Fibroblast of skin of back (primary cell): ENCODE data around the gene PLS1.
"Not testable (repeated sequence)": the region's sequence is repeated elsewhere in the genome, so short reads cannot be mapped to it uniquely, and the experiment has no call there.

ENCODE experiments used
- DNase-seq: peaks from one replicate; pipeline ENCODE4 v3.0.0-alpha.2; 2013

PLS1 gene

DNA sequence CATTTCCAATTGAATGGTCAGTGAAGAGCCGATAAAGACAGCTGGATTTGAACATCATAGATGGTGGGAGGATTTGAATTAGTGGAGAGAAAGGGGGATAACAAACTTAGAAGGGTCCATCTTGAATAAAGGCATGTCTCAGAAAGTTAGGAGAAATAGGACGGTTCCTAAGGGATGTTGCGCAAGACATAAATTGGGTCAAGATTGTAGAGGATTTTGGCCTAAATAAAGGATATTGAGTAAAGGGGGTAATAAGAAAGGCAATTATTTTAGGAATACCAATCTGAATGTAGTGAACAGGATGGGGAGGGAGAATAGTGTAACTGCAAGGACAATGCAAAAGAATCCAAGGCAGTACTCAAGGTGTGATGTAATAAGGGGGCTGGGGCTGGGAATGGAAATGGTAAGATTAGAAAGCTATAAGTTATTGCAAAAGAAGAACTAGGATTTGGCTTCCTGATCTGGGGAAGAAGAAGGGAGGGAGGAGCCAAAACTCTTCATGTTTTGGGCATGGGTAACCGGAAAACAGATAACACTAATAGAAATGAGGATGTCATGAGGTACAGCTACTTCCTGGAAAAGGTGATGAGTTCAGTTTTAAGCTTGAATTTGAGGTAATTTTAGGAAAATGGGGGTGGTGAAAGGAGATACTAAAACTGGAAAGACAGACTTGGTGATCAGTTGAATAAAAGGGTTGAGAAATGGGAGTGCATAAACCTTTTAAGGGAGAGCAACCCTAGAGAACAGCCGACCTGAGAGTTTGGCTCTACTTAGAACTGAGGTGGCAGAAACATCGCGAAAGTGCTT lies 110.3 kb downstream of the PLS1 start:
- no peak for DNase-seq

DNA sequence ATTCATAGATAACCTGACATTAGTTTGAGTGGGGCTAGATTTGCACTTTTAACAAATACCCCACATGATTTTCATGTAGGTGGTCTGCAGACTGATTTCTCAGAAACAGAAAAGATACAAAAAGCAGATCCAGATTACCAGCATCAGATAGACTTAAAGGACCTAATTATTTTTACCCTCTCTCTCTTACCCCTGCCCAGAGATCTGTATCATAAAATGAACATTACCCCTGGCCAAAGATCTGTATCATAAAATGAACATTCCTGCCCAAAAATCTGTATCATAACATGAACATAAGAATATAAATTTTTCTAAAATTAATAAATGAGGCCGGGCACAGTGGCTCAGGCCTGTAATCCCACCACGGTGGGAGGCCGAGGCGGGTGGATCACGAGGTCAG lies 113.0 kb downstream of the PLS1 start:
- DNase-seq: no peak

DNA sequence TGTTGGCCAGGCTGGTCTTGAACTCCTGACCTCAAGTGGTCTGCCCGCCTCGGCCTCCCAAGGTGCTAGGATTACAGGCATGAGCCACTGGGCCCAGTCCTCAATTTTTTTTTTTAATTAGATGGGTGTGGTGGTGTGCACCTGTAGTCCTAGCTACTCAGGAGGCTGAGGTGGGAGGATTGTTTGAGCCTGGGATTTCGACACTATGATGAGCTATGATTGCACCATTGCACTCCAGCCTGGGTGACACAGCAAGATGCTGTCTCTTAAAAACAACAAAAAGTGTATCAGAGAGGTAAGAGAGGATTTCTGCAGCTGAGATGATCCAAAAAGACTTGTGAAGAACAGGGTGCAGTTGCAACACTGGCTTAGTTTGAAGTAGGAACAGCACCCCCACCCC lies 118.7 kb downstream of the PLS1 start:
- DNase-seq: not testable (repeated sequence)

DNA sequence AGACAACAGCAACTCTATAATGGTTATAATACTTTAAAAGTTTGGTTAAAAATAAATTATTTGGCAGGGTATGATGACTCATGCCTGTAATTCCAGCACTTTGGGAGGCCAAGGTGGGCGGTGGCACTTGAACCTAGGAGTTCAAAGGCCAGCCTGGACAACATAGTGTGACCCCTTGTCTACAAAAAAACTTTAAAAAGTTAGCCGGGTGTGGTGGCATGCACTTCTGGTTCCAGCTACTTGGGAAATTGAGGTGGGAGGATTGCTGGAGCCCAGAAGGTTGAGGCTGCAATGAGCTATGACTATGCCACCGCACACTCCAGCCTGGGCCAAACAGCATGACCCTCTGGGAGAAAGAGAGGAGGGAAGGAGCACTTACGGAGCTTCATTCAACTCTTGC lies 119.9 kb downstream of the PLS1 start:
- DNase-seq: no peak

DNA sequence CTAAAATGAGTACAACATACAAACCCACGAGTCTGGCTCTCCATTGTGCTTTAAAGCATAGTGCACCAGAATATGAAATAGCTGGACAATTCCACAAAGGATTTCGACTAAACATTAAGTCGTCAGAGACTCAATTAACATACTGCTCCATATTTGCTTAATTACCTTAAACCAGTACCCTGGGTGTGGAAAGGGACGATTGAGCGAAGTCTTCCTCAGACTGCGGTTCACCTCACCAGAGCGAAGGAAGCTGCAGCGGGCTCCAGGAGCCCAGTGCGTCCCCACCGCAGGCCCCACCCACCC lies 127.4 kb downstream of the PLS1 start:
- no peak for DNase-seq

DNA sequence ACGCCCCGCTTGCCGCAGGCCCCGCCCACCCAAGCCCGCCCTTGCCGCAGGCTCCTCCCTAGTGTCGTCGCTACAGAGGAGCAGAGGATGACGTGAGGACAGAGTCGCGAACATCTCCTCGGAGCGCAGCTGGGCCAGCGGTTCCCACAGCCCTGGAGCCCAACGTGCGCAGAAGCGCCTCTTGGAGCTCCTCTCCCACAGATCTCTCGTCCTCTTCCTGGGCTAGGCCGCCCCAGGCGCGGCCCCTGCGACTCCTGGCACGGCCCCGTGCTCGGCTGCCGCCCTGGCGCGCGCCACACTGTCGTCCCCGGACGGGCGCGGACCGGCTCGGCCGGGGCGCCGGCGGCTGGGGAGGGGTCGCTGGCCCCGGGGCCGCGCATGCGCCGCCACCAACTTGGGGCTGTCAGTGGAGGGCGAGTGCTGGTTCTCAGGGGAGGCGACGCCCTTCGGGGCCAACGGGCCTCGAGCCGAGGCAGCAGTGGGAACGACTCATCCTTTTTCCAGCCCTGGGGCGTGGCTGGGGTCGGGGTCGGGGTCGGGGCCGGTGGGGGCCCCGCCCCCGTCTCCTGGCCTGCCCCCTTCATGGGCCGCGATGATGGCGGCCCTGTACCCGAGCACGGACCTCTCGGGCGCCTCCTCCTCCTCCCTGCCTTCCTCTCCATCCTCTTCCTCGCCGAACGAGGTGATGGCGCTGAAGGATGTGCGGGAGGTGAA lies 127.9 kb downstream of the PLS1 start, which contains the start of gene TRPC1:
TSS of gene TRPC1 (plus strand) at position 67 of the 714 bp plus-strand sequence. CDS start at position 593, 526 bp downstream.
- DNase-seq: peak; percentile 89

DNA sequence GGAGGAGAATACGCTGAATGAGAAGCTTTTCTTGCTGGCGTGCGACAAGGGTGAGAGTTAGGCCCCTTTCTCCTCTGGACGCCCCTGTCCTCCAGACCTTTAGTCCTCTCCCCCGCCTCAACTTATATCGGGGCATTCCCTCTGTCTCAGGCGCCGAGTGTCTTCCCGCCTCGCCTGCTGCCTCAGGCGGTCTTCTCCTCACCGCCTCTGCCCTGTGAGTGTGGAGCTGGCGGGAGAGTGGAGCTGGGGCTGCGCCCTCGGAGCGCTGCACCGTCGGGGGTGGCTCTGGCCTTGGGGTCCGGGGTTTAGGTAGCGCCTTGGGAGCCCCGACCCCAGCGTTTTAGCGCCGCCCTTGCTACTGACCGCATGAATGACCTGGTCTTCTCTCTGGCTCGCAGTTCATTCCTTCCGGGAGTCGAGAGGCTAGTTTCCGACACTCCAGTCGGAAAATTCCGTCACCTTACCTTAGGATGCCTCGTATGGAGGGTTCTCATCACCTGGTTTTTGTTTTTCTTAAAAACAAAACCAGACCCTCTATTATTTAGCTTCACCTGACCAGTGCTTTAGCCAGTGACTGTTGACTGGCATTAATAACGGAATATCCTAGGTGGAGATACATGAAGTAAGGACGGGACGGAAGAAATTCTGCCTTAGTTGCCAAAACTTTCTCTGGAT lies 128.6 kb downstream of the PLS1 start:
- DNase-seq: peak; percentile 50

DNA sequence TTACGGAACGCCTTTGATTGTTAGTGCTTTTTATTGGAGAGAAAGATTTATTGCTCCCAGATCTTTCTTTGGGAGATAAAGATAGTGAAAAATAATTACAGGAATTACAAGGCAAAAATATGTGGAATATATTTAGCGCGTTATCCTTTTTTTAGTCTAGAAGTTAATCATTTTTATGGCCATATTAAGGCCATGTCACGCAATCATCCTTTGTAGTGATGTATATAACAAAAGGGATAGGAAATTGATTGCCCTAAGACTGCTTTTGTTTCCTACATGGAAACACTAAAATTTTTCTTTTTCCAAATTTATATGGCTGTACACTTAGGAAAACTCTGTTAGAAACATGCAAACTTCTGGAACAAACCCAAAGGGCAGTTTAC lies 129.2 kb downstream of the PLS1 start:
- DNase-seq: no peak

DNA sequence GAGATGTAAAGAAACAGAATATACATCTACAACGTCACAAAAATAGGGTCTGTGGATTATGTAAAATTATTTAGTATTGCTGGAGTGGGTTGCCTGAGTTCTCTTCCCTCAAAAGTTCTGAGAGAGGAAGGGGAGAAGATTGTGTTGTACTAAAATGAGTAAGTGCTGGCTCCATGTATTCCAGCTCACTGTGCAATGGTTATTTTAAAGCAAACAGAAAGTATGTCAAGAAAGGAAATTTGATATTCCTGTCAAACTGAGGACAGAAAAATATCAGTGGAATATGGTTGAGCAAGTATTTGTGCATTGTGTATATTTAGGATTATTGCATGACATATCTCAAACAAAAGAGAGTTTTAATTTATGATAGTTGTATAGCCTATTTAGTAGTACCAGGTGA lies 129.8 kb downstream of the PLS1 start:
- DNase-seq: no peak

DNA sequence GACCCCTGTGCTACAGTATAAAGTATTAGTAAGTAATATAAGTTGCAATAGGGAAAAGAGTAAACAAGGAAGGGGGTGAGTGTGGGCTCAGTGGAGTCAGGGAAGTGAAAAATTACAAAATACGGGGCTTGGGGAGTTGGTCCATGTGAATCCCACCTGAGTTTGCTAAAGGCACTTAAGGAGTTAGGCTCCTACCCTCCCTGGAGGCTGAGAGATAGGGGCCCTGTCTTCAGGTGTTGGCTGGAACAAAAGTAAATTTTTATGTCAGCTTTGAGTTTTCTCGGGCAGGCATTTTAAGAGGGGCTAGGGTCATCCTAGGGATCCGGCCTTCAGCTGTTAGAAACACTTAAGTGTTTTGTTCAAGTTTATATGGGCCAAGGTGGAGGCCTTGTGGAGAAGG lies 135.9 kb downstream of the PLS1 start:
- no peak for DNase-seq

DNA sequence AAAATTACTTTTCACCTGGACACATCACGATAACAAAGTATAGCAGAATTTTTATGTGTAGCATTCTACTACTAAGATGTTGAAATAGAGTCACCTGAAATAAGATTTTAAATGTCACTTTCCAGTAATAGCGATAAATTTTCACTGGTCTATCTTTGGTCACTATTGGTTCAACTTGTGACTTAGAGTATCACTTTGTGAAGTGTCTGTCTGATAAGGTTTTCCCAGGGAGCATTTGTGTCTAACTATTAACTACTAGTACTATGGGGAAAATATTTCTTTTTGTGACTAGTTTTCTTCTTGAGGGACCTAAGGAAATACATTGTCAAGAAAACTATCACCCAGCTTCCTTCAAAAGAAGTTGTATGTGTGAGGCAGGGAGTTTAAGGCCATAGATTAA lies 138.6 kb downstream of the PLS1 start:
- no peak for DNase-seq

DNA sequence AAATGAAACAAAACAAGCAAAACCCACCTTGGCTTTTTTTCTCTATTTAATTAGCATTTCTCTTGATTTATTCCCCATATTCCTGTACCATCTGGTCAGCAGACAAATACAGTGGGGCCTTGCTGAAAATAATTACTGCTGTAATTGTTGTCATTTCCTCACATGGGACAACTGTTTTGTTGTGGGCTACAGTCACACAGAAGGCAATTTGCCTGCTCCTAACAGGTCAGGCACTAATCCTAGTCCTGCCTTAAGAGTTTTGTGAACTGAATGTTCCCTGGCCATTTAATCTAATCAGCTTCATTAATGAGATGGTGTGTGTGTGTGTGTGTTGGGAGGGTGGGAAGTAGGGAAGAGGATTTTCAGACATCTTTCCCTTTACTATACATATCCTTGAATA lies 139.3 kb downstream of the PLS1 start:
- DNase-seq: no peak

DNA sequence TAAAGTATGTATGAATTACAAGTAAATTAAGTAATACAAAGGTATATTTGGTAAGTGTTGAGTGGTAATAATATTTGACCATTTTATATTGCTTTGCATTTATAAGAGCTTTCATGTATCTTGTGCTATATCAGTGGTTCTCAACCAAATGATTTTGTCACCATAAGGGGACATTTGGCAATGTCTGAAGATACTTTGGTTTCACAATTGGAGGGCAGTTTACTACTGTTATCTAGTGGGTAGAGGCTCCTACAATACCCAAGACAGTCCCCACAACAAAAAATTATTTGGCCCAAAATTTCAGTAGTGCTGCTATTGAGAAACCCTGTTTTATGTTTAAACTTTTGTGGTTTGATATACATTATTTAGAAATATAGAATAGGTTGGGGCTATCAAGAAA lies 142.2 kb downstream of the PLS1 start:
- no peak for DNase-seq

DNA sequence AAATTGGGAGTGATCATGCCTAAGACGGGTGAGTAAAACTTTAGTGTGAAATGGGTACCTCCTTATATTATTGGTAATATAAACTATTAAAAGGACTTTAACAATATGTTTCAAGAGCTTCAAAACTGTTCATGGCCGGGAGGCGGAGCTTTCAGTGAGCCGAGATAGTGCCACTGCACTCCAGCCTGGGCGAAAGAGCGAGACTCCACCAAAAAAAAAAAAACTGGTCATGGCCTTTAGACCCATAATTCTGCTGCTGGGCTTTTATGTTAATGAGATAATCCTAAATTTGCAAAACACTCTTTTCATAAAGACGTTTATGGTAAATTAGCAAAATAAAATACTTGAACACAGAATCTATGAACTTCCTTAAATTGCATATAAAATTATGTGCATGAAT lies 150.5 kb downstream of the PLS1 start:
- no peak for DNase-seq

DNA sequence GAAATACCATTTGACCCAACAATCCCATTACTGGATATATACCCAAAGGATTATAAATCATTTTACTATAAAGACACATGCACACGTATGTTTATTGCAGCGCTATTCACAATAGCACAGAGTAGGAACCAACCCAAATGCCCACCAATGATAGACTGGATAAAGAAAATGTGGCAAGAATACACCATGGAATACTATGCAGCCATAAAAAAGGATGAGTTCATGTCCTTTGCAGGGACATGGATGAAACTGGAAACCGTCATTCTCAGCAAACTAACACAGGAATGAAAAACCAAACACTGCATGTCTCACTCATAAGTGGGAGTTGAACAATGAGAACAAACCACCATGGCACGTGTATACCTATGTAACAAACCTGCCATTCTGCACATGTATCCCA lies 154.3 kb downstream of the PLS1 start:
- DNase-seq: not testable (repeated sequence)

DNA sequence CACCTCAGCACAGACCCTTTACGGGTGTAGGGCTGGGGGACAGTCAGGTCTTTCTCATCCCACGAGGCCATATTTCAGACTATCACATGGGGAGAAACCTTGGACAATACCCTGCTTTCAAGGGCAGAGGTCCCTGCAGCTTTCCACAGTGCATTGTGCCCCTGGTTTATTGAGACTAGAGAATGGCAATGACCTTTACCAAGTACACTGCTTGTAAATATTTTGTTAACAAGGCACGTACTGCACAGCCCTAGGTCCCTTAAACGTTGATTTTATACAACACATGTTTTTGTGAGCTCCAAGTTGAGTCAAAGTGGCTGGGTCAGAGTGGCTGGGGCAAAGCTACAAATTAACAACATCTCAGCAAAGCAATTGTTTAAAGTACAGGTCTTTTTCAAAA lies 156.4 kb downstream of the PLS1 start:
- DNase-seq: not testable (repeated sequence)

DNA sequence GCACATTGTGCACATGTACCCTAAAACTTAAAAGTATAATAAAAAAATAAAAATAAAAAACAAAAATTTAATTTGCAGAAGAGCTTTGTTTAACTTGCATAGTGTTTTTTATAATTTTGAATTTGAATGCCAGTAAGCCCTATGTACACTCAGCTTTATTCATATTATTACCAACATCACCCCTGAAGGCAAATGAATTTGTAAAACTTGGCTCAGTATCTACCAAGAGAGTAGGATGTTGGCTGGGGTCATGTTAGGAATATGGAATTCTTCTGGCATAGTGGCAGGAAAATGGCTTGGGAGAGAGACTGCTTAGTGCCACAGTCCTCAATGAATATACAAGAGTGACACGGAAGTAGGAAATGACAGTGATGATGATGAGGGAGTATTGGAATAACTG lies 158.3 kb downstream of the PLS1 start:
- DNase-seq: no peak
